A673 (cell line): ENCODE data around the gene CLCNKA.

Source experiments
- EZH2 ChIP-seq: fragments of 200-600 bp; sonication (generic); IDR thresholded peaks from 2 replicates; pipeline ENCODE4 v1.6.1; 2017; ENCODE audit warnings: borderline replicate concordance, low read depth, mild to moderate bottlenecking, mixed read lengths, antibody characterized with exemption, low read length; ENCODE audit not compliant: poor library complexity, severe bottlenecking
- TF ChIP-seq, protein P1 (sequence below): fragments of 300-800, 200-600 bp; sonication (generic); conservative IDR thresholded peaks from 2 replicates; pipeline ENCODE4 v1.5.1; 2017; ENCODE audit warnings: low read depth, mild to moderate bottlenecking, antibody characterized with exemption, low read length, moderate library complexity, mixed read lengths

DNA sequence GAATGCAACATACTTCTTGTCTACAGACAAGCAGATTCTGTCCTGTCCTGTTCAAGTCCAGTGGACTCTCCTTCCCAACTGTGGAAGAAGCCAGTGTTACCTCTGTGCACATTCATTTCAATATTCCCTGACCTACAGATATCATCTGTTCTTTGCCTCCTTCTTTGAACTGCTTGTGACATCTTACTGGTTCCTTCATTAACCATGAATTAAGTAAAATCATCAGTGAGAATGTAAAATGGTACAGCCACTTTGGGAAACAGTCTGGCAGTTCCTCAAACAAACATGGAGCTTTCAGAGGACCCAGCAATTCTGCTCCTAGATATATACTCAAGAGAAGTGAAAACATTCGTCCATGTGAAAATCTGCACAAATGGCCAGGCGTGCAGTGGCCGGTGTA, 11.0 kb upstream of the CLCNKA start:
- TF ChIP-seq, protein P1, sequence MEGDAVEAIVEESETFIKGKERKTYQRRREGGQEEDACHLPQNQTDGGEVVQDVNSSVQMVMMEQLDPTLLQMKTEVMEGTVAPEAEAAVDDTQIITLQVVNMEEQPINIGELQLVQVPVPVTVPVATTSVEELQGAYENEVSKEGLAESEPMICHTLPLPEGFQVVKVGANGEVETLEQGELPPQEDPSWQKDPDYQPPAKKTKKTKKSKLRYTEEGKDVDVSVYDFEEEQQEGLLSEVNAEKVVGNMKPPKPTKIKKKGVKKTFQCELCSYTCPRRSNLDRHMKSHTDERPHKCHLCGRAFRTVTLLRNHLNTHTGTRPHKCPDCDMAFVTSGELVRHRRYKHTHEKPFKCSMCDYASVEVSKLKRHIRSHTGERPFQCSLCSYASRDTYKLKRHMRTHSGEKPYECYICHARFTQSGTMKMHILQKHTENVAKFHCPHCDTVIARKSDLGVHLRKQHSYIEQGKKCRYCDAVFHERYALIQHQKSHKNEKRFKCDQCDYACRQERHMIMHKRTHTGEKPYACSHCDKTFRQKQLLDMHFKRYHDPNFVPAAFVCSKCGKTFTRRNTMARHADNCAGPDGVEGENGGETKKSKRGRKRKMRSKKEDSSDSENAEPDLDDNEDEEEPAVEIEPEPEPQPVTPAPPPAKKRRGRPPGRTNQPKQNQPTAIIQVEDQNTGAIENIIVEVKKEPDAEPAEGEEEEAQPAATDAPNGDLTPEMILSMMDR, result no peak
- no peak for TF ChIP-seq EZH2
